HUES6 (cell line): ENCODE measurements around the gene KLHDC7B.

Experiments
- H3K27ac ChIP-seq: 2 replicates; pipeline ENCODE4 v1.7.0; 2013; ENCODE audit warnings: low read depth, mild to moderate bottlenecking, low read length, inconsistent platforms
- H3K27me3 ChIP-seq: 2 replicates; pipeline ENCODE4 v1.6.1; 2013; ENCODE audit warnings: low read length; ENCODE audit not compliant: control insufficient read depth, insufficient read depth
- H3K36me3 ChIP-seq: 2 replicates; pipeline ENCODE4 v1.6.1; 2013; ENCODE audit warnings: low read length; ENCODE audit not compliant: control insufficient read depth, insufficient read depth
- H3K4me1 ChIP-seq: 2 replicates; pipeline ENCODE4 v1.6.1; 2013; ENCODE audit warnings: low read length; ENCODE audit not compliant: control insufficient read depth, insufficient read depth
- H3K4me3 ChIP-seq: 2 replicates; pipeline ENCODE4 v1.5.1; 2013; ENCODE audit warnings: low read depth, low read length
- H3K9ac ChIP-seq: one replicate; pipeline ENCODE4 v1.6.1; 2013; ENCODE audit warnings: mild to moderate bottlenecking, low read length
- H3K9me3 ChIP-seq: 2 replicates; pipeline ENCODE4 v1.6.1; 2013; ENCODE audit warnings: low read depth, low read length; ENCODE audit not compliant: control insufficient read depth, insufficient read depth

KLHDC7B gene

GRCh38 chr22:50542416-50542927, 3.2 kb upstream of the KLHDC7B start:
- Histone ChIP-seq H3K36me3 (no peaks in the 10 kb centered on the region), H3K27me3 (peaks cover 22% of the 10 kb centered on the region), H3K4me3 (no peak overlapping the region), H3K9ac (no peak overlapping the region), H3K27ac (no peak overlapping the region), H3K4me1 (no peaks in the 10 kb centered on the region), H3K9me3 (no peaks in the 10 kb centered on the region)

GRCh38 chr22:50544078-50544745, 1.5 kb upstream of the KLHDC7B start:
- H3K4me3 ChIP-seq: peak overlapping the region; percentile 49
- H3K9ac ChIP-seq: no peak overlapping the region
- no peaks in the 10 kb centered on the region for H3K4me1 ChIP-seq
- H3K27ac ChIP-seq: no peak overlapping the region
- peaks cover 22% of the 10 kb centered on the region for H3K27me3 ChIP-seq
- H3K36me3 ChIP-seq: no peaks in the 10 kb centered on the region
- H3K9me3 ChIP-seq: no peaks in the 10 kb centered on the region

- Histone ChIP-seq H3K9ac (no peak overlapping the region), H3K4me3 (no peak overlapping the region), H3K27ac (no peak overlapping the region), H3K27me3 (peaks cover 22% of the 10 kb centered on the region), H3K4me1 (no peaks in the 10 kb centered on the region), H3K36me3 (no peaks in the 10 kb centered on the region), H3K9me3 (no peaks in the 10 kb centered on the region)
Observed at GRCh38 chr22:50544746-50545253, 899 bp upstream of the KLHDC7B start.

GRCh38 chr22:50546326-50547262, 895 bp downstream of the KLHDC7B start:
- no peaks in the 10 kb centered on the region for H3K36me3 ChIP-seq
- no peak overlapping the region for H3K4me3 ChIP-seq
- peaks cover 22% of the 10 kb centered on the region for H3K27me3 ChIP-seq

GRCh38 chr22:50547263-50547985, 1.7 kb downstream of the KLHDC7B start:
- Histone ChIP-seq H3K4me3 (no peak overlapping the region), H3K9ac (no peak overlapping the region), H3K27ac (no peak overlapping the region), H3K27me3 (peaks cover 22% of the 10 kb centered on the region), H3K36me3 (no peaks in the 10 kb centered on the region), H3K9me3 (no peaks in the 10 kb centered on the region), H3K4me1 (no peaks in the 10 kb centered on the region)

More at GRCh38 chr22:50546326-50547262, 895 bp downstream of the KLHDC7B start:
- no peak overlapping the region for H3K27ac ChIP-seq
- no peaks in the 10 kb centered on the region for H3K9me3 ChIP-seq
- no peaks in the 10 kb centered on the region for H3K4me1 ChIP-seq
- H3K9ac ChIP-seq: no peak overlapping the region

GRCh38 chr22:50548040-50548920, 2.6 kb downstream of the KLHDC7B start:
- Histone ChIP-seq H3K9ac (no peak overlapping the region), H3K4me3 (no peak overlapping the region), H3K36me3 (no peaks in the 10 kb centered on the region), H3K9me3 (no peaks in the 10 kb centered on the region), H3K27ac (no peak overlapping the region), H3K4me1 (no peaks in the 10 kb centered on the region), H3K27me3 (peaks cover 22% of the 10 kb centered on the region)

GRCh38 chr22:50548921-50549790, 3.5 kb downstream of the KLHDC7B start:
- H3K4me3 ChIP-seq: no peak overlapping the region
- H3K9ac ChIP-seq: no peak overlapping the region
- no peaks in the 10 kb centered on the region for H3K4me1 ChIP-seq
- H3K27me3 ChIP-seq: peaks cover 22% of the 10 kb centered on the region
- H3K36me3 ChIP-seq: no peaks in the 10 kb centered on the region
- H3K9me3 ChIP-seq: no peaks in the 10 kb centered on the region
- H3K27ac ChIP-seq: no peak overlapping the region

GRCh38 chr22:50550395-50550794, 4.7 kb downstream of the KLHDC7B start:
- Histone ChIP-seq H3K27ac (no peak overlapping the region), H3K36me3 (no peaks in the 10 kb centered on the region), H3K27me3 (peaks cover 10% of the 10 kb centered on the region), H3K9ac (no peak overlapping the region), H3K4me1 (no peaks in the 10 kb centered on the region), H3K9me3 (no peaks in the 10 kb centered on the region), H3K4me3 (no peak overlapping the region)

- Histone ChIP-seq H3K27me3 (peaks cover 1% of the 10 kb centered on the region), H3K4me1 (no peaks in the 10 kb centered on the region), H3K9me3 (no peaks in the 10 kb centered on the region), H3K27ac (no peak overlapping the region), H3K9ac (no peak overlapping the region), H3K4me3 (no peak overlapping the region), H3K36me3 (no peaks in the 10 kb centered on the region)
Observed at GRCh38 chr22:50551160-50551752, 5.6 kb downstream of the KLHDC7B start.
